Erythroblast (primary cell): ENCODE results near the gene CTDNEP1.

Experiments used
- GATA1 ChIP-seq: IDR thresholded peaks from 2 replicates; pipeline ENCODE4 v1.6.1; 2011; ENCODE audit warnings: low read depth, mild to moderate bottlenecking, control low read depth, low read length, moderate library complexity
- POLR2A ChIP-seq: IDR thresholded peaks from 2 replicates; pipeline ENCODE4 v1.6.1; 2011; ENCODE audit warnings: mild to moderate bottlenecking, low read length

DNA sequence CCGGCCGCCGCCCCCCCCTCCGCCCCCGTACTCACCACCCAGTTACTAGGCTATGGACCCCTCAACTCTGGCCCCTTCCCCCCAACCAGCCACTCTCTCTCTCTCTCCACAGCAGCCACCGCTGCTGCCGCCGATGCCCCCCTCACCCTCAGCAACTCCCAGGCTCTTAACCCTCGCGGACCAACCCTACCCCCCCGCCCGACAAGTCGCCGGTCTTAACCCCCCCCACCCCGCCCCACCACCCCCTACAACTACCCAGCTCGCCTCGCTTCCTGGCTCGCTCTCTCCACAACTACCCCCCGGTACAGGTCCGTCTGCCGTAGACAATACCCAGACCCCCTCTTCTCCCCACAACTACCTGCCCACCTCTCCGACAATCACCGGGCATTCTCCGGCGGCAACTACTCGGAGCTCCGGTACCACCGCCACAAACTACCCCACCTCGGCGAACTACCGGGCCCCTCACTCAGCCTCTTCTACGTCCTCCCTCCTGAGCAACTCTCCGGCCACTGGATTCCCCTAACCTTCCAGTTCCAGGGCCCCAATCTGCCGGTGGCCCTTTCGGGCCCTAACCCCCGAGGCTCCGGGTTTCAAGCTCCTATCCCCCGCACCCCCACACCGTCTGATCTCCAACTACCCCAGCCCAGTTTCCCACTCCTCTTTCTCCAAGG lies 13.0 kb downstream of the CTDNEP1 start:
- TF ChIP-seq POLR2A (no peak), GATA1 (no peak)
